Body of pancreas (tissue), 4 donors: Measurements from ENCODE around the gene OR8G1. TPM values are rescaled to one million over a fixed set of nuclear protein-coding genes. Genes with fewer than 3 reads are reported as not detected.
"Not testable (repeated sequence)": the region's sequence is repeated elsewhere in the genome, so short reads cannot be mapped to it uniquely, and the experiment has no call there.

Experiments
- ATAC-seq: fragments of 150-250 bp; one replicate; pipeline ENCODE4 v1.9.1; 2016
- DNase-seq, 4 donors: peaks; one replicate each; pipeline ENCODE4 v3.0.0-alpha.2; 2019
- H3K27ac ChIP-seq, 4 donors: fragments of 200-600 bp; sonication (generic); 1 replicate in 3 of 4; 2 replicates in 1 of 4; pipeline versions ENCODE4 v1.5.1 to v1.6.1; 2016 to 2019; ENCODE audit warnings: mild to moderate bottlenecking in 1 of 4, mixed read lengths in 1 of 4, moderate library complexity in 1 of 4
- H3K27me3 ChIP-seq, 2 donors: fragments of 200-600 bp; sonication (generic); one replicate each; pipeline ENCODE4 v1.6.0; 2016; ENCODE audit warnings: mild to moderate bottlenecking in 1 of 2
- H3K36me3 ChIP-seq, 2 donors: fragments of 200-600 bp; sonication (generic); replicated peaks in 1 of 2; 2 replicates each; pipeline ENCODE4 v1.5.1; 2016; ENCODE audit warnings: low read depth in 2 of 2; ENCODE audit not compliant: insufficient read depth in 1 of 2
- H3K4me1 ChIP-seq: fragments of 200-600 bp; sonication (generic); one replicate; pipeline ENCODE4 v1.6.0; 2016
- H3K4me3 ChIP-seq, 2 donors: fragments of 200-600 bp; sonication (generic); 1 replicate in 1 of 2; 2 replicates in 1 of 2; pipeline ENCODE4 v1.5.1; 2016 to 2019
- H3K9me3 ChIP-seq, 3 donors: fragments of 200-600 bp; sonication (generic); 1 replicate in 2 of 3; 2 replicates in 1 of 3; pipeline ENCODE4 v1.5.1; 2016
- CTCF ChIP-seq, 7 experiments: fragments of 450-650 bp in 4 of 7; fragments of 200-600 bp in 3 of 7; sonication (generic) in 3 of 7; IDR thresholded peaks; one replicate each; pipeline ENCODE4 v1.5.1; 2016 to 2019; ENCODE audit warnings: antibody characterized with exemption in 7 of 7
- POLR2A ChIP-seq, 3 donors: fragments of 450-650 bp; IDR thresholded peaks; one replicate each; pipeline ENCODE4 v1.6.1; 2016; ENCODE audit warnings: antibody characterized with exemption in 3 of 3, mild to moderate bottlenecking in 2 of 3
- WGBS, 2 donors: methylation state at CpG; one replicate each; pipeline ENCODE4 v1.1.5; 2017; 5-methylcytosine and 5-hydroxymethylcytosine counted together
- intact Hi-C: fragments of 100-400 bp; cut with DNase I; formaldehyde crosslinking; loops from one replicate; pipeline ENCODE4 v1.15.1; 2023
- total RNA-seq, 2 donors: library from RNA; depleted of rRNA; stranded (reverse); fragments of >200 nt; gene quantifications; one replicate each; pipeline ENCODE4 v1.1.0, GENCODE V29; 2016

The OR8G1 gene
- total RNA-seq, 2 donors from 2014 or later, result not detected

- Histone ChIP-seq H3K36me3 (no peaks in the 10 kb centered on the region), H3K27me3 (no peaks in the 10 kb centered on the region), H3K4me1 (no peaks in the 10 kb centered on the region), H3K9me3 (no peaks in the 10 kb centered on the region), H3K27ac (no peak overlapping the region), H3K4me3 (no peak overlapping the region)
- 8 to 16% methylated on average over 1 of the region's 1 CpG for WGBS, 2 donors
- no peak for ATAC-seq
- intact Hi-C loops, result no loop called here
- no peak for DNase-seq
- TF ChIP-seq CTCF (IDR thresholded peaks at IDR 0.05) (no peak), POLR2A (IDR thresholded peaks at IDR 0.05) (no peak)
Observed at GRCh38 chr11:124233376-124233775, 7.5 kb upstream of the OR8G1 start.

DNA sequence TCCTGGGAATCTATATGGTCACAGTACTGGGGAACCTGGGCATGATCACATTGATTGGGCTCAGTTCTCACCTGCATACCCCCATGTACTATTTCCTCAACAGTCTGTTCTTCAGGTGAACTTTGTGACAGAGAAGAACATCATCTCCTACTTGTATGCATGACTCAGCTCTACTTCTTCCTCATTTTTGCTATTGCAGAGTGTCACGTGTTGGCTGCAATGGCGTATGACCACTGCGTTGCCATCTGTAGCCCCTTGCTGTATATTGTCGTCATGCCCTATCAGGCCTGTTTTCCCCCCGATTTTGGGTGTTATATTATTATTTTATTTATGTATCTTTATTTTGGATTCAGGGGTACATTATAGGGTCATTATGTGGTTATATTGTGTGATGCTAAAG lies 2.4 kb upstream of the OR8G1 start:
- Histone ChIP-seq H3K27ac (no peak overlapping the region), H3K4me1 (no peaks in the 10 kb centered on the region), H3K4me3 (no peak overlapping the region), H3K27me3 (no peaks in the 10 kb centered on the region), H3K9me3 (no peaks in the 10 kb centered on the region), H3K36me3 (no peaks in the 10 kb centered on the region)
- intact Hi-C loops, result no loop called here
- TF ChIP-seq POLR2A (IDR thresholded peaks at IDR 0.05) (no peak), CTCF (IDR thresholded peaks at IDR 0.05) (no peak)
- WGBS, 2 donors, result 60 to 73% methylated on average over 5 of the region's 5 CpGs
- DNase-seq (no peak), ATAC-seq (no peak)

- H3K27ac ChIP-seq, H3K4me1 ChIP-seq, H3K27me3 ChIP-seq, ATAC-seq, H3K36me3 ChIP-seq, DNase-seq, H3K4me3 ChIP-seq, H3K9me3 ChIP-seq, intact Hi-C loops: not testable (repeated sequence)
- WGBS, 2 donors, result 57 to 74% methylated on average over 3 of the region's 3 CpGs
Observed at GRCh38 chr11:124249869-124250268, 9.0 kb downstream of the OR8G1 start.

DNA sequence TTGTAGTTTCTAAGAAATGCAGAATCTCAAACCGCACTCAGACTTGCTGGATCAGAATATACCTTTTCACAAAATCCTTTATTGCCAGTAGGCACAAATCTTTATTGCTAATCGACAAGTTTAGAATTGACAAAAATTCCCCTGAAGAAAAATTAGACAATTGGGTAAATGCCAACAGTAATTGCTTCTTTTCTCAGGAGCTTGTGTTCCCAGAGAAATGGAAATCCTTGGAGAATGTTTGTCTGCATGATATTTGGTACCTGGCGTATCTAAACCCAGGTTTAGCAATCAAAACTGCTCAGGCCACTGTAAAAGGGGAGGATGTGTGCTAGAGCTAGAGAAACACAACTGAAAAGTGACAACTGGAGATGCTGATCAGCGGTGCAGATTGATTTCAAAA lies 15.2 kb downstream of the OR8G1 start, which contains the start of gene OR8G5:
TSS of gene OR8G5 (plus strand) at position 301 of the 400 bp plus-strand sequence. CDS start 8,556 bp downstream, outside the sequence.
- Histone ChIP-seq H3K9me3 (no peaks in the 10 kb centered on the region), H3K36me3 (no peaks in the 10 kb centered on the region), H3K27ac (no peak within 1 kb of the TSS), H3K27me3 (no peaks in the 10 kb centered on the region), H3K4me1 (no peaks in the 10 kb centered on the region), H3K4me3 (no peak within 1 kb of the TSS)
- TF ChIP-seq CTCF (IDR thresholded peaks at IDR 0.05), result no peak
- TF ChIP-seq POLR2A (IDR thresholded peaks at IDR 0.05), result no peak
- 63 to 71% methylated on average over 4 of the region's 4 CpGs for WGBS, 2 donors
- ATAC-seq, result no peak
- intact Hi-C loops, result no loop called here
- DNase-seq, result no peak

- H3K36me3 ChIP-seq, H3K4me1 ChIP-seq, DNase-seq, H3K4me3 ChIP-seq, ATAC-seq, H3K9me3 ChIP-seq, H3K27ac ChIP-seq, H3K27me3 ChIP-seq, intact Hi-C loops: not testable (repeated sequence)
- WGBS, 2 donors, result 69 to 71% methylated on average over 4 of the region's 4 CpGs
Observed at GRCh38 chr11:124265041-124265440, 24.1 kb downstream of the OR8G1 start.

- H3K27ac ChIP-seq, DNase-seq, H3K27me3 ChIP-seq, H3K4me1 ChIP-seq, ATAC-seq, intact Hi-C loops, H3K9me3 ChIP-seq, H3K4me3 ChIP-seq, H3K36me3 ChIP-seq: not testable (repeated sequence)
- 74 to 76% methylated on average over 7 of the region's 7 CpGs for WGBS, 2 donors
Observed at GRCh38 chr11:124270886-124271285, 30.0 kb downstream of the OR8G1 start.
